GM12892 (cell line): ENCODE measurements around the gene GIGYF2.

Source experiments
- POLR2A ChIP-seq: IDR thresholded peaks from 2 replicates; pipeline ENCODE4 v1.6.1; 2011; ENCODE audit warnings: low read depth, low read length, control low read depth
- POLR2AphosphoS5 ChIP-seq: IDR thresholded peaks from 2 replicates; pipeline ENCODE4 v1.6.1; 2011; ENCODE audit warnings: low read depth, low read length, control low read depth
- TAF1 ChIP-seq: IDR thresholded peaks from 2 replicates; pipeline ENCODE4 v1.6.1; 2011; ENCODE audit warnings: low read depth, mild to moderate bottlenecking, control low read depth, low read length, borderline replicate concordance

DNA sequence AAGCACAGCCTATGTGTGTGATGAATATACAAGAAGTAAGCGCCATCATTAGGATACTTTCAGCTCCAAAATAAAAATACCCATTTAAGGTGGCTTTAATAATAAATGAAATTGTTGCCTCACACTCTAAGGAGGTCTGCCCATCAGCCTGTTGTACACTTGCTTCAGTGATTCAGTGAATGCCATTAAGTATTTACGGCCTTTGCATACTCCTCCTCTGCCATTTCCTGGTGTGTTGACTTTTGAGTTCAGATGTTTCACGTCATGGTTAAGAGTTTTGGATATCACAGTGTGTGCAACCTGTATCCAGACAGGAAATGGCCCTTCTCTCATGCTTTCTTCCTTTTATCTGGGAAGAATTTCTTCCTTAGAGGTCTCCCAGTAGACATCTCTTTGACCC, 134.4 kb downstream of the GIGYF2 start:
- no peak for TF ChIP-seq POLR2A
- no peak for TF ChIP-seq TAF1
- TF ChIP-seq POLR2AphosphoS5, result no peak
